OCI-LY7 (cell line): ENCODE measurements around the gene IGDCC3. TPM values are rescaled to one million over a fixed set of nuclear protein-coding genes. Genes with fewer than 3 reads are reported as not detected.

Experiments
- BruUV-seq: library from RNA; stranded (reverse); fragments of 400-500 nt; replicated peaks from 2 replicates; lab custom pipeline; 2021; lab: Mats Ljungman, UMichigan
- CTCF ChIA-PET: fragments of 300-600 bp; sonication (Branson Sonifier 250); formaldehyde crosslinking; loops from one replicate; lab custom pipeline; 2022; ENCODE audit warnings: antibody characterized with exemption; ENCODE audit not compliant: unreplicated experiment; lab: Charles Lee
- POLR2A ChIA-PET: fragments of 300-600 bp; sonication (Branson Sonifier 250); formaldehyde crosslinking; loops from one replicate; lab custom pipeline; 2022; ENCODE audit warnings: antibody characterized with exemption; lab: Charles Lee
- DNase-seq: peaks from one replicate; pipeline ENCODE4 v3.0.0-alpha.2; 2015; ENCODE audit warnings: low spot score
- H2AFZ ChIP-seq: fragments of 200-600 bp; sonication (generic), shearing (Covaris generic); 2 replicates; pipeline ENCODE4 v1.6.1; 2014; ENCODE audit warnings: mild to moderate bottlenecking, antibody characterized with exemption, low read length, moderate library complexity
- H3K27ac ChIP-seq: fragments of 200-600 bp; sonication (generic); 2 replicates; pipeline ENCODE4 v1.5.1; 2014; ENCODE audit warnings: mixed run types, low read depth, mild to moderate bottlenecking, moderate library complexity, low read length, inconsistent platforms; ENCODE audit not compliant: poor library complexity, severe bottlenecking
- H3K36me3 ChIP-seq: fragments of 200-600 bp; sonication (generic); 2 replicates; pipeline ENCODE4 v1.6.1; 2014; ENCODE audit warnings: mild to moderate bottlenecking, antibody characterized with exemption, low read length, moderate library complexity, mixed read lengths; ENCODE audit not compliant: insufficient read depth
- H3K4me1 ChIP-seq: fragments of 200-600 bp; sonication (generic); 2 replicates; pipeline ENCODE4 v1.5.1; 2014; ENCODE audit warnings: mild to moderate bottlenecking, low read length; ENCODE audit not compliant: insufficient read depth, poor library complexity, severe bottlenecking
- H3K4me2 ChIP-seq: fragments of 200-600 bp; sonication (generic); 2 replicates; pipeline ENCODE4 v1.6.1; 2014; ENCODE audit warnings: mild to moderate bottlenecking, low read length
- H3K4me3 ChIP-seq: fragments of 200-600 bp; sonication (generic); 2 replicates; pipeline ENCODE4 v1.5.1; 2014; ENCODE audit warnings: mild to moderate bottlenecking, low read depth, low read length; ENCODE audit not compliant: poor library complexity, severe bottlenecking
- H3K79me2 ChIP-seq: fragments of 200-600 bp; sonication (generic); 2 replicates; pipeline ENCODE4 v1.6.1; 2016; ENCODE audit warnings: low read depth, mild to moderate bottlenecking, low read length, moderate library complexity, mixed read lengths; ENCODE audit not compliant: insufficient read depth
- H3K9me2 ChIP-seq: fragments of 200-600 bp; sonication (generic); 2 replicates; pipeline ENCODE4 v1.6.1; 2016; ENCODE audit warnings: mild to moderate bottlenecking, low read length, mixed read lengths; ENCODE audit not compliant: insufficient read depth
- H3K9me3 ChIP-seq: fragments of 200-600 bp; sonication (generic); 2 replicates; pipeline ENCODE4 v1.6.1; 2014; ENCODE audit warnings: mild to moderate bottlenecking, mixed run types, low read length, mixed read lengths
- H4K20me1 ChIP-seq: fragments of 200-600 bp; sonication (generic); 2 replicates; pipeline ENCODE4 v1.6.1; 2014; ENCODE audit warnings: mild to moderate bottlenecking, antibody characterized with exemption, low read length, moderate library complexity, mixed read lengths; ENCODE audit not compliant: insufficient read depth
- EZH2phosphoT487 ChIP-seq: fragments of 200-600 bp; sonication (generic); IDR thresholded peaks from 2 replicates; pipeline ENCODE4 v1.6.1; 2018; ENCODE audit warnings: low read depth, borderline replicate concordance, mild to moderate bottlenecking, mixed run types, antibody characterized with exemption, low read length, moderate library complexity, mixed read lengths
- intact Hi-C: fragments of 100-400 bp; cut with micrococcal nuclease; formaldehyde crosslinking; loops from one replicate; pipeline ENCODE4 v1.10.0; 2022; ENCODE audit not compliant: unreplicated experiment
- total RNA-seq, 2 experiments: library from RNA; depleted of rRNA in 1 of 2; stranded (reverse); fragments of >200 nt in 1 of 2; shearing (Covaris generic) in 1 of 2; gene quantifications; 2 replicates each; pipeline ENCODE4 v1.2.3, GENCODE V29; 2014 to 2022
- TF ChIP-seq, protein P1 (sequence below): fragments of 200-600 bp; sonication (generic); conservative IDR thresholded peaks from 2 replicates; pipeline ENCODE4 v1.5.1; 2014; ENCODE audit warnings: mild to moderate bottlenecking, antibody characterized with exemption, low read length, moderate library complexity, mixed read lengths

IGDCC3 gene
- total RNA-seq, 2 experiments from 2014 or later, result not detected

GRCh38 chr15:65416845-65417416 lies 39.1 kb upstream of the IGDCC3 start:
- no peak overlapping the region for H3K4me2 ChIP-seq
- H3K9me2 ChIP-seq, result no peaks in the 10 kb centered on the region
- DNase-seq, result no peak
- no peaks in the 10 kb centered on the region for H3K9me3 ChIP-seq
- no peak for TF ChIP-seq EZH2phosphoT487
- TF ChIP-seq, protein P1, sequence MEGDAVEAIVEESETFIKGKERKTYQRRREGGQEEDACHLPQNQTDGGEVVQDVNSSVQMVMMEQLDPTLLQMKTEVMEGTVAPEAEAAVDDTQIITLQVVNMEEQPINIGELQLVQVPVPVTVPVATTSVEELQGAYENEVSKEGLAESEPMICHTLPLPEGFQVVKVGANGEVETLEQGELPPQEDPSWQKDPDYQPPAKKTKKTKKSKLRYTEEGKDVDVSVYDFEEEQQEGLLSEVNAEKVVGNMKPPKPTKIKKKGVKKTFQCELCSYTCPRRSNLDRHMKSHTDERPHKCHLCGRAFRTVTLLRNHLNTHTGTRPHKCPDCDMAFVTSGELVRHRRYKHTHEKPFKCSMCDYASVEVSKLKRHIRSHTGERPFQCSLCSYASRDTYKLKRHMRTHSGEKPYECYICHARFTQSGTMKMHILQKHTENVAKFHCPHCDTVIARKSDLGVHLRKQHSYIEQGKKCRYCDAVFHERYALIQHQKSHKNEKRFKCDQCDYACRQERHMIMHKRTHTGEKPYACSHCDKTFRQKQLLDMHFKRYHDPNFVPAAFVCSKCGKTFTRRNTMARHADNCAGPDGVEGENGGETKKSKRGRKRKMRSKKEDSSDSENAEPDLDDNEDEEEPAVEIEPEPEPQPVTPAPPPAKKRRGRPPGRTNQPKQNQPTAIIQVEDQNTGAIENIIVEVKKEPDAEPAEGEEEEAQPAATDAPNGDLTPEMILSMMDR, result no peak
- H4K20me1 ChIP-seq, result no peaks in the 10 kb centered on the region
- H3K27ac ChIP-seq, result no peak overlapping the region
- H3K4me3 ChIP-seq, result no peak overlapping the region
- H3K36me3 ChIP-seq, result no peaks in the 10 kb centered on the region
- ChIA-PET POLR2A (no interaction called here), CTCF (interaction anchor here (0.6 kb wide), 1 partner anchor 81 kb away, joined by 5 read pairs; no protein-coding TSS in a partner anchor)
- no peak overlapping the region for H2AFZ ChIP-seq
- no peaks in the 10 kb centered on the region for H3K4me1 ChIP-seq
- no TSS peak for BruUV-seq
- no peaks in the 10 kb centered on the region for H3K79me2 ChIP-seq
- intact Hi-C loops, result no loop called here

- Histone ChIP-seq H3K36me3 (no peaks in the 10 kb centered on the region), H3K4me2 (no peak overlapping the region), H3K27ac (no peak overlapping the region), H3K4me1 (no peaks in the 10 kb centered on the region), H2AFZ (no peak overlapping the region), H4K20me1 (no peaks in the 10 kb centered on the region), H3K9me2 (no peaks in the 10 kb centered on the region), H3K4me3 (no peak overlapping the region), H3K79me2 (no peaks in the 10 kb centered on the region), H3K9me3 (no peaks in the 10 kb centered on the region)
- intact Hi-C loops, result no loop called here
- ChIA-PET CTCF (interaction anchor here (0.6 kb wide), 1 partner anchor 49 kb away, joined by 4 read pairs; no protein-coding TSS in a partner anchor), POLR2A (no interaction called here)
- no TSS peak for BruUV-seq
- no peak for TF ChIP-seq EZH2phosphoT487
- TF ChIP-seq, protein P1, result no peak
- DNase-seq, result no peak
Observed at GRCh38 chr15:65414841-65415621, 37.2 kb upstream of the IGDCC3 start.

DNA sequence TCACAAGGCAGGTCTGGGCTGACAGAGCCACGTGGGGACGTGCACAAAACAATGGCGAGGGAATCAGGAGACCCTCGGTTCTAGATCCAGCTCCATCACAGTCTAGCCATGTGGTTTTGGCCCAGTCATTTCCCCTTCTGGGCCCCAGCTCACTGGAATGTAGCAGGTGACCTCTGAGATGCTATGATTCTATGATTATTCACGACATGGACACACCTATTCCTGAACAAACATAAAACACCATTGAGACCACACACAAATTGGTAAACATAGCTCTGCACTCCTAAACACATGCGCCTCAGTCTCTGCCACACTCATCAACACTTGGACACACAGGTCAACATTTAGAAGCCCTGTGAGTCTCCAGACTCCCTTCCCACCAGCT lies 36.0 kb upstream of the IGDCC3 start:
- Histone ChIP-seq H3K4me2 (no peak overlapping the region), H3K79me2 (no peaks in the 10 kb centered on the region), H3K4me3 (no peak overlapping the region), H3K27ac (no peak overlapping the region), H3K9me3 (no peaks in the 10 kb centered on the region), H2AFZ (no peak overlapping the region), H3K9me2 (no peaks in the 10 kb centered on the region), H3K36me3 (no peaks in the 10 kb centered on the region), H3K4me1 (peaks cover 11% of the 10 kb centered on the region), H4K20me1 (no peaks in the 10 kb centered on the region)
- TF ChIP-seq, protein P1, result no peak
- TF ChIP-seq EZH2phosphoT487, result no peak
- POLR2A ChIA-PET, result no interaction called here
- CTCF ChIA-PET, result no interaction called here
- no TSS peak for BruUV-seq
- DNase-seq, result no peak
- intact Hi-C loops, result no loop called here
